ENCODE measurements around the gene RASGRP2.
"Not testable (repeated sequence)": the region's sequence is repeated elsewhere in the genome, so short reads cannot be mapped to it uniquely, and the experiment has no call there.

The RASGRP2 gene

GRCh38 chr11:64710418-64711137, 33.4 kb downstream of the RASGRP2 start:
- no peak overlapping the region for H3K27ac ChIP-seq
- no peak for DNase-seq (ENCODE audit: low read depth, low spot score)

- no peak for DNase-seq (ENCODE audit: low read depth, low spot score)
- no peak overlapping the region for H3K27ac ChIP-seq
These were observed 38.4 kb downstream of the RASGRP2 start for GRCh38 chr11:64705501-64705900.

- no peak overlapping the region for H3K27ac ChIP-seq
- no peak for DNase-seq (ENCODE audit: low read depth, low spot score)
These were observed 40.9 kb downstream of the RASGRP2 start for GRCh38 chr11:64703048-64703447.

GRCh38 chr11:64701956-64702355, 42.0 kb downstream of the RASGRP2 start:
- H3K27ac ChIP-seq; DNase-seq (ENCODE audit: low read depth, low spot score): not testable (repeated sequence)

- no peak overlapping the region for H3K27ac ChIP-seq
- DNase-seq (ENCODE audit: low read depth, low spot score) = no peak
These were observed 45.5 kb downstream of the RASGRP2 start for GRCh38 chr11:64698427-64698826.

- no peak for DNase-seq (ENCODE audit: low read depth, low spot score)
These were observed 46.1 kb downstream of the RASGRP2 start for GRCh38 chr11:64697663-64698375.

GRCh38 chr11:64696045-64696444, 47.9 kb downstream of the RASGRP2 start:
- DNase-seq (ENCODE audit: low read depth, low spot score) = no peak

More at GRCh38 chr11:64697663-64698375, 46.1 kb downstream of the RASGRP2 start:
- H3K27ac ChIP-seq = no peak overlapping the region

GRCh38 chr11:64695548-64695947, 48.4 kb downstream of the RASGRP2 start:
- DNase-seq (ENCODE audit: low read depth, low spot score) = no peak
- H3K27ac ChIP-seq = no peak overlapping the region

More at GRCh38 chr11:64696045-64696444, 47.9 kb downstream of the RASGRP2 start:
- H3K27ac ChIP-seq = no peak overlapping the region

- H3K27ac ChIP-seq = no peak overlapping the region
- DNase-seq (ENCODE audit: low read depth, low spot score) = no peak
These were observed 49.0 kb downstream of the RASGRP2 start for GRCh38 chr11:64694821-64695365.

- no peak overlapping the region for H3K27ac ChIP-seq
- no peak for DNase-seq (ENCODE audit: low read depth, low spot score)
These were observed 49.8 kb downstream of the RASGRP2 start for GRCh38 chr11:64694026-64694755.

GRCh38 chr11:64692764-64693331, 51.1 kb downstream of the RASGRP2 start:
- no peak for DNase-seq (ENCODE audit: low read depth, low spot score)
- H3K27ac ChIP-seq = no peak overlapping the region

- DNase-seq (ENCODE audit: low read depth, low spot score) = no peak
- H3K27ac ChIP-seq = no peak overlapping the region
These were observed 52.4 kb downstream of the RASGRP2 start for GRCh38 chr11:64691543-64691942.

GRCh38 chr11:64690235-64690634, 53.7 kb downstream of the RASGRP2 start:
- DNase-seq (ENCODE audit: low read depth, low spot score) = no peak

GRCh38 chr11:64688534-64688982, 55.4 kb downstream of the RASGRP2 start:
- DNase-seq (ENCODE audit: low read depth, low spot score) = no peak
- H3K27ac ChIP-seq = no peak overlapping the region

More at GRCh38 chr11:64690235-64690634, 53.7 kb downstream of the RASGRP2 start:
- H3K27ac ChIP-seq = no peak overlapping the region

GRCh38 chr11:64687643-64688533, 56.1 kb downstream of the RASGRP2 start:
- DNase-seq (ENCODE audit: low read depth, low spot score) = no peak
- H3K27ac ChIP-seq = no peak overlapping the region

GRCh38 chr11:64687204-64687603, 56.7 kb downstream of the RASGRP2 start:
- no peak overlapping the region for H3K27ac ChIP-seq

GRCh38 chr11:64686466-64687170, 57.3 kb downstream of the RASGRP2 start:
- no peak for DNase-seq (ENCODE audit: low read depth, low spot score)
- no peak overlapping the region for H3K27ac ChIP-seq

More at GRCh38 chr11:64687204-64687603, 56.7 kb downstream of the RASGRP2 start:
- no peak for DNase-seq (ENCODE audit: low read depth, low spot score)

GRCh38 chr11:64685536-64685935, 58.4 kb downstream of the RASGRP2 start:
- no peak for DNase-seq (ENCODE audit: low read depth, low spot score)
- H3K27ac ChIP-seq = no peak overlapping the region

- no peak overlapping the region for H3K27ac ChIP-seq
- DNase-seq (ENCODE audit: low read depth, low spot score) = peak; percentile 89
These were observed 59.6 kb downstream of the RASGRP2 start for GRCh38 chr11:64684357-64684756.

All from epithelial cell of prostate (primary cell).